GM12874 (cell line): ENCODE data around the gene FAM83D.

Experiments used
- CTCF ChIP-seq: IDR thresholded peaks from 2 replicates; pipeline ENCODE4 v1.5.1; 2011; ENCODE audit warnings: low read depth, mild to moderate bottlenecking, control low read depth, low read length, moderate library complexity; ENCODE audit not compliant: insufficient read depth

The FAM83D gene

GRCh38 chr20:38985603-38986170 is 59.5 kb downstream of the FAM83D start:
- no peak for TF ChIP-seq CTCF

- TF ChIP-seq CTCF, result no peak
These were observed 60.4 kb downstream of the FAM83D start for GRCh38 chr20:38986663-38987062.

GRCh38 chr20:38987777-38988176 is 61.6 kb downstream of the FAM83D start:
- no peak for TF ChIP-seq CTCF

GRCh38 chr20:38990728-38991127 is 64.5 kb downstream of the FAM83D start:
- no peak for TF ChIP-seq CTCF

GRCh38 chr20:38991814-38992704 is 65.8 kb downstream of the FAM83D start:
- TF ChIP-seq CTCF, result no peak

- no peak for TF ChIP-seq CTCF
These were observed 69.4 kb downstream of the FAM83D start for GRCh38 chr20:38995536-38996044.

- TF ChIP-seq CTCF, result peak; percentile 61
These were observed 71.4 kb downstream of the FAM83D start for GRCh38 chr20:38997622-38998021.
